SK-N-SH (cell line): ENCODE data around the gene GPR39. TPM values are rescaled to one million over a fixed set of nuclear protein-coding genes. Genes with fewer than 3 reads are reported as not detected.

Source experiments
- CTCF ChIA-PET: fragments of 300-600, 350-600 bp; formaldehyde crosslinking; extraction: SDS; loops from one replicate; lab custom pipeline; 2021; lab: Yijun Ruan, JAX
- POLR2A ChIA-PET: fragments of 350-600 bp; sonication (Branson Sonifier 250); formaldehyde crosslinking; extraction: SDS; loops from one replicate; lab custom pipeline; 2020; ENCODE audit warnings: antibody characterized with exemption, inconsistent platforms; lab: Yijun Ruan, JAX
- DNase-seq: peaks from one replicate; pipeline ENCODE4 v3.0.0; 2012
- H2AFZ ChIP-seq: fragments of 200-600 bp; sonication (generic); 2 replicates; pipeline ENCODE4 v1.8.1; 2016; ENCODE audit warnings: antibody characterized with exemption, mild to moderate bottlenecking, low read depth
- H3F3A ChIP-seq: fragments of 200-600 bp; sonication (generic); replicated peaks from 2 replicates; pipeline ENCODE3; 2016; ENCODE audit warnings: antibody characterized with exemption, mild to moderate bottlenecking; ENCODE audit not compliant: insufficient read depth
- H3K27ac ChIP-seq, 2 experiments: fragments of 200-500 bp in 1 of 2; fragments of 200-600 bp in 1 of 2; sonication (Bioruptor generic) in 1 of 2; sonication (generic), shearing (Covaris generic) in 1 of 2; 2 replicates each; pipeline versions ENCODE4 v1.5.1 to v1.6.1; 2014 to 2016; ENCODE audit warnings: low read depth in 2 of 2, inconsistent platforms in 1 of 2, low read length in 1 of 2, mild to moderate bottlenecking in 1 of 2, mixed read lengths in 1 of 2
- H3K27me3 ChIP-seq: fragments of 200-600 bp; sonication (generic), shearing (Covaris generic); 2 replicates; pipeline ENCODE4 v1.6.1; 2016; ENCODE audit warnings: mixed run types; ENCODE audit not compliant: insufficient read depth
- H3K36me3 ChIP-seq, 2 experiments: fragments of 200-500 bp in 1 of 2; fragments of 200-600 bp in 1 of 2; sonication (Bioruptor generic) in 1 of 2; sonication (generic) in 1 of 2; replicated peaks in 1 of 2; 2 replicates each; pipeline versions ENCODE3 to v1.5.1; 2014 to 2016; ENCODE audit warnings: low read length in 1 of 2, mild to moderate bottlenecking in 1 of 2; ENCODE audit not compliant: insufficient read depth in 2 of 2, control insufficient read depth in 1 of 2
- H3K4me1 ChIP-seq, 2 experiments: fragments of 200-500 bp in 1 of 2; fragments of 200-600 bp in 1 of 2; sonication (Bioruptor generic) in 1 of 2; sonication (generic), shearing (Covaris generic) in 1 of 2; 2 replicates each; pipeline versions ENCODE4 v1.5.1 to v1.6.1; 2014 to 2016; ENCODE audit warnings: low read depth in 1 of 2, low read length in 1 of 2, mixed run types in 1 of 2; ENCODE audit not compliant: insufficient read depth in 2 of 2, control insufficient read depth in 1 of 2
- H3K4me2 ChIP-seq: fragments of 200-600 bp; sonication (generic), shearing (Covaris generic); 2 replicates; pipeline ENCODE4 v1.6.1; 2017; ENCODE audit warnings: mixed run types
- H3K4me3 ChIP-seq, 2 experiments: fragments of 200-500 bp in 1 of 2; fragments of 200-600 bp in 1 of 2; sonication (Bioruptor generic) in 1 of 2; sonication (generic), shearing (Covaris generic) in 1 of 2; 2 replicates each; pipeline versions ENCODE4 v1.5.1 to v1.8.1; 2014 to 2016; ENCODE audit warnings: low read depth in 2 of 2, inconsistent platforms in 1 of 2, low read length in 1 of 2, mild to moderate bottlenecking in 1 of 2, mixed read lengths in 1 of 2, moderate library complexity in 1 of 2
- H3K79me2 ChIP-seq: fragments of 200-600 bp; sonication (generic); 2 replicates; pipeline ENCODE4 v1.8.1; 2017; ENCODE audit warnings: mild to moderate bottlenecking; ENCODE audit not compliant: insufficient read depth
- H3K9ac ChIP-seq: fragments of 200-600 bp; sonication (generic); 2 replicates; pipeline ENCODE4 v1.6.1; 2017; ENCODE audit warnings: mixed run types
- H3K9me2 ChIP-seq: fragments of 200-600 bp; sonication (generic); 2 replicates; pipeline ENCODE4 v1.6.1; 2017; ENCODE audit warnings: mixed run types
- H3K9me3 ChIP-seq: fragments of 200-600 bp; sonication (generic); 2 replicates; pipeline ENCODE4 v1.6.1; 2017; ENCODE audit warnings: mixed run types, mild to moderate bottlenecking, moderate library complexity
- H4K20me1 ChIP-seq: fragments of 200-600 bp; sonication (generic); 2 replicates; pipeline ENCODE4 v1.6.1; 2017; ENCODE audit warnings: mild to moderate bottlenecking, mixed run types; ENCODE audit not compliant: insufficient read depth
- ELF1 ChIP-seq: IDR thresholded peaks from 2 replicates; pipeline ENCODE4 v1.4.0; 2012
- EP300 ChIP-seq, 2 experiments: IDR thresholded peaks; 2 replicates each; pipeline versions ENCODE4 v1.4.0 to v1.6.1; 2012; ENCODE audit warnings: borderline replicate concordance in 1 of 2, low read depth in 1 of 2, low read length in 1 of 2
- FOSL2 ChIP-seq: IDR thresholded peaks from 2 replicates; pipeline ENCODE4 v1.4.0; 2012; ENCODE audit warnings: low read depth, mild to moderate bottlenecking, moderate library complexity, borderline replicate concordance
- FOXJ3 ChIP-seq: sonication (generic); formaldehyde crosslinking; IDR thresholded peaks from 2 replicates; pipeline ENCODE4 v1.5.1; 2020; ENCODE audit warnings: mild to moderate bottlenecking, missing genetic modification reagents
- FOXM1 ChIP-seq: IDR thresholded peaks from 2 replicates; pipeline ENCODE4 v1.4.0; 2012; ENCODE audit warnings: low read depth, mild to moderate bottlenecking
- GATA2 ChIP-seq: sonication (generic); formaldehyde crosslinking; IDR thresholded peaks from 2 replicates; pipeline ENCODE4 v1.5.0; 2020; ENCODE audit warnings: mild to moderate bottlenecking, missing genetic modification reagents
- MEF2A ChIP-seq: IDR thresholded peaks from 2 replicates; pipeline ENCODE4 v1.4.0; 2012; ENCODE audit warnings: low read depth, borderline replicate concordance
- MXI1 ChIP-seq: IDR thresholded peaks from 2 replicates; pipeline ENCODE4 v1.6.1; 2012; ENCODE audit warnings: mild to moderate bottlenecking, low read depth, low read length, improper control_type of control experiment
- NFIC ChIP-seq: IDR thresholded peaks from 2 replicates; pipeline ENCODE4 v1.4.0; 2012; ENCODE audit warnings: borderline replicate concordance
- NRF1 ChIP-seq: IDR thresholded peaks from 2 replicates; pipeline ENCODE4 v1.6.1; 2012; ENCODE audit warnings: low read depth, mild to moderate bottlenecking, low read length
- POLR2AphosphoS5 ChIP-seq: IDR thresholded peaks from 2 replicates; pipeline ENCODE4 v1.6.1; 2012; ENCODE audit warnings: low read depth, low read length
- RAD21 ChIP-seq: IDR thresholded peaks from 2 replicates; pipeline ENCODE4 v1.6.1; 2012; ENCODE audit warnings: mild to moderate bottlenecking, low read length
- RCOR1 ChIP-seq: fragments of 150-350 bp; IDR thresholded peaks from 2 replicates; pipeline ENCODE4 v1.6.1; 2017; ENCODE audit warnings: antibody characterized with exemption, low read length
- RXRA ChIP-seq: IDR thresholded peaks from 2 replicates; pipeline ENCODE4 v1.4.0; 2012; ENCODE audit warnings: low read depth, mild to moderate bottlenecking, borderline replicate concordance
- SIN3A ChIP-seq: IDR thresholded peaks from 2 replicates; pipeline ENCODE4 v1.6.1; 2012; ENCODE audit warnings: low read depth, mild to moderate bottlenecking, low read length, moderate library complexity, borderline replicate concordance
- SMC3 ChIP-seq: IDR thresholded peaks from 2 replicates; pipeline ENCODE4 v1.6.1; 2012; ENCODE audit warnings: low read depth, low read length, improper control_type of control experiment
- TAF1 ChIP-seq: IDR thresholded peaks from 2 replicates; pipeline ENCODE4 v1.6.1; 2012; ENCODE audit warnings: low read depth, mild to moderate bottlenecking, low read length, moderate library complexity, borderline replicate concordance
- TCF12 ChIP-seq: IDR thresholded peaks from 2 replicates; pipeline ENCODE4 v1.4.0; 2012
- TEAD4 ChIP-seq: IDR thresholded peaks from 2 replicates; pipeline ENCODE4 v1.4.0; 2012; ENCODE audit warnings: mild to moderate bottlenecking, borderline replicate concordance; ENCODE audit not compliant: insufficient read depth
- polyA plus RNA-seq, 3 experiments: library from polyadenylated mRNA; depleted of rRNA; stranded (reverse); fragments of >200 nt; gene quantifications; 2 replicates each; pipeline ENCODE4 v1.2.3, GENCODE V29; 2012
- TF ChIP-seq, protein P1 (sequence below): IDR thresholded peaks from 2 replicates; pipeline ENCODE4 v1.4.0; 2012; ENCODE audit warnings: low read depth
- TF ChIP-seq, protein P2 (sequence below): fragments of 200-600 bp; sonication (generic); IDR thresholded peaks from 2 replicates; pipeline ENCODE4 v1.6.1; 2017; ENCODE audit warnings: antibody characterized with exemption, mild to moderate bottlenecking, moderate library complexity
- TF ChIP-seq, protein P3 (sequence below): fragments of 150-350 bp; IDR thresholded peaks from 2 replicates; pipeline ENCODE4 v1.6.1; 2017; ENCODE audit warnings: antibody characterized with exemption, low read length, low read depth, borderline replicate concordance

The GPR39 gene
- polyA plus RNA-seq, 1 of the 3 experiments (the other 2 are of a cell fraction), result 2.3 TPM

DNA sequence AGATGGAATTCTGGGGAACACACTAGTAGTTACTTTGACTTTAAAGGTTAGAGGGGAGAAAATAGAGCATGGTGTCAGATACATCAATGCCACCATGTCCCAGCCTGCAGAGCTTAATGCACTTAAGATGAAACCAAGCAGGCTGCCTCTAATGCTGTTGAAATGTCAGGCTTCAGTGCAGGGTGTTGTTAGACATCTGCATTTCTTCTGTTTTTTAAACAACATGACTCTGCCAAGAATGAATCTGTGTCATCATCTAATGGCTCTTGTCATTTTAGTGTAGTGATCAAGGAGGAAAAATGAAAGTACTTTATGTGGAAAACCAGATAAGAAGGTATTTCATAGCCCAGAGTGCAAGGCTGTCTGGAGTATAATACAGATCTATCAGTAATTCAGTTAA is 223.5 kb downstream of the GPR39 start:
- Histone ChIP-seq H4K20me1 (no peaks in the 10 kb centered on the region), H3K9me3 (no peaks in the 10 kb centered on the region), H3K79me2 (no peaks in the 10 kb centered on the region), H3K27me3 (no peaks in the 10 kb centered on the region), H3K9me2 (no peaks in the 10 kb centered on the region), H3F3A (no peaks in the 10 kb centered on the region), H3K4me1 (no peaks in the 10 kb centered on the region), H3K36me3 (no peaks in the 10 kb centered on the region), H2AFZ (no peak overlapping the region), H3K4me3 (no peak overlapping the region), H3K4me2 (no peak overlapping the region), H3K9ac (no peak overlapping the region), H3K27ac (no peak overlapping the region)
- ChIA-PET POLR2A (no interaction called here), CTCF (interaction anchor here (0.6 to 3.0 kb wide), 2 partner anchors 11 to 609 kb away, joined by 3 to 14 read pairs; no protein-coding TSS in a partner anchor)
- TF ChIP-seq ELF1, result no peak
- TF ChIP-seq TAF1, result no peak
- no peak for TF ChIP-seq MEF2A
- TF ChIP-seq SIN3A, result no peak
- no peak for TF ChIP-seq FOXM1
- no peak for TF ChIP-seq RXRA
- TF ChIP-seq MXI1, result no peak
- TF ChIP-seq RAD21, result no peak
- TF ChIP-seq POLR2AphosphoS5, result no peak
- TF ChIP-seq NRF1, result no peak
- TF ChIP-seq, protein P1, sequence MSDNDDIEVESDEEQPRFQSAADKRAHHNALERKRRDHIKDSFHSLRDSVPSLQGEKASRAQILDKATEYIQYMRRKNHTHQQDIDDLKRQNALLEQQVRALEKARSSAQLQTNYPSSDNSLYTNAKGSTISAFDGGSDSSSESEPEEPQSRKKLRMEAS, result no peak
- no peak for TF ChIP-seq GATA2 (CRISPR knock-in tag)
- no peak for TF ChIP-seq NFIC
- TF ChIP-seq TEAD4, result no peak
- TF ChIP-seq FOSL2, result no peak
- no peak for TF ChIP-seq TCF12
- no peak for TF ChIP-seq SMC3
- TF ChIP-seq FOXJ3 (CRISPR knock-in tag), result no peak
- TF ChIP-seq, protein P2, sequence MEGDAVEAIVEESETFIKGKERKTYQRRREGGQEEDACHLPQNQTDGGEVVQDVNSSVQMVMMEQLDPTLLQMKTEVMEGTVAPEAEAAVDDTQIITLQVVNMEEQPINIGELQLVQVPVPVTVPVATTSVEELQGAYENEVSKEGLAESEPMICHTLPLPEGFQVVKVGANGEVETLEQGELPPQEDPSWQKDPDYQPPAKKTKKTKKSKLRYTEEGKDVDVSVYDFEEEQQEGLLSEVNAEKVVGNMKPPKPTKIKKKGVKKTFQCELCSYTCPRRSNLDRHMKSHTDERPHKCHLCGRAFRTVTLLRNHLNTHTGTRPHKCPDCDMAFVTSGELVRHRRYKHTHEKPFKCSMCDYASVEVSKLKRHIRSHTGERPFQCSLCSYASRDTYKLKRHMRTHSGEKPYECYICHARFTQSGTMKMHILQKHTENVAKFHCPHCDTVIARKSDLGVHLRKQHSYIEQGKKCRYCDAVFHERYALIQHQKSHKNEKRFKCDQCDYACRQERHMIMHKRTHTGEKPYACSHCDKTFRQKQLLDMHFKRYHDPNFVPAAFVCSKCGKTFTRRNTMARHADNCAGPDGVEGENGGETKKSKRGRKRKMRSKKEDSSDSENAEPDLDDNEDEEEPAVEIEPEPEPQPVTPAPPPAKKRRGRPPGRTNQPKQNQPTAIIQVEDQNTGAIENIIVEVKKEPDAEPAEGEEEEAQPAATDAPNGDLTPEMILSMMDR, result no peak
- no peak for TF ChIP-seq RCOR1
- no peak for DNase-seq

DNA sequence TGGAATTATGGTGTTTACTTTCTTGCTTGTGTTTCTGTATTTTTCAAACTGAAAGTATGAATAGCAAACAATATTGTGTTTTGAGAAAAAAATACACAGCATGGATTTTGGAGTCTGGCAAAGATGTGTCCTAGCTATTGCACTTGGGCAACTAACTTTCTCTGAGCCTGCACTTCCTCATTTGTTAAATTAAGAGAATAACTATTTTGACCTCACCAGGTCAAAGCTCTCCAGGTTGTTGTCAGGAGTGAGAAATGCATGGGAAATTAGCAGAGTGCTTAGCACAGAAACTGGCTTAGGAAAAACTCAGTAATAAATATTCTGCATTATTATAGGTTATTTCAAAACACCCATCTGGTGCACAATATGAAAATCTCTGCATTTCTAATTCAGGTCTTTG is 225.2 kb downstream of the GPR39 start:
- no peak for DNase-seq
- Histone ChIP-seq H3K9ac (no peak overlapping the region), H3K27me3 (no peaks in the 10 kb centered on the region), H3K79me2 (no peaks in the 10 kb centered on the region), H3K4me3 (no peak overlapping the region), H3K36me3 (no peaks in the 10 kb centered on the region), H3K4me2 (no peak overlapping the region), H2AFZ (no peak overlapping the region), H3K9me3 (no peaks in the 10 kb centered on the region), H3F3A (no peaks in the 10 kb centered on the region), H4K20me1 (no peaks in the 10 kb centered on the region), H3K4me1 (no peaks in the 10 kb centered on the region; a peak in 1 of 4 replicates), H3K27ac (no peak overlapping the region), H3K9me2 (no peaks in the 10 kb centered on the region)
- TF ChIP-seq TCF12 (no peak), TAF1 (no peak), RXRA (no peak), EP300 (IDR thresholded peaks at IDR 0.05; ENCODE audit: borderline replicate concordance in 1 of 2, low read depth in 1 of 2, low read length in 1 of 2) (no peak)
- TF ChIP-seq, protein P3, sequence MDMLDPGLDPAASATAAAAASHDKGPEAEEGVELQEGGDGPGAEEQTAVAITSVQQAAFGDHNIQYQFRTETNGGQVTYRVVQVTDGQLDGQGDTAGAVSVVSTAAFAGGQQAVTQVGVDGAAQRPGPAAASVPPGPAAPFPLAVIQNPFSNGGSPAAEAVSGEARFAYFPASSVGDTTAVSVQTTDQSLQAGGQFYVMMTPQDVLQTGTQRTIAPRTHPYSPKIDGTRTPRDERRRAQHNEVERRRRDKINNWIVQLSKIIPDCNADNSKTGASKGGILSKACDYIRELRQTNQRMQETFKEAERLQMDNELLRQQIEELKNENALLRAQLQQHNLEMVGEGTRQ, result no peak
- TF ChIP-seq, protein P1, result no peak
- POLR2A ChIA-PET, result no interaction called here
- CTCF ChIA-PET, result interaction anchor here (1.1 to 2.0 kb wide), 3 partner anchors 9 to 94 kb away, joined by 3 to 9 read pairs (median 5); no protein-coding TSS in a partner anchor
